Breast epithelium (tissue), 3 donors: Measurements from ENCODE around the gene MICAL2.

Experiments
- POLR2A ChIP-seq: fragments of 450-650 bp; IDR thresholded peaks from one replicate; pipeline ENCODE4 v1.6.1; 2016; ENCODE audit warnings: antibody characterized with exemption, mild to moderate bottlenecking, moderate library complexity
- POLR2AphosphoS5 ChIP-seq, 3 donors: sonication (generic); formaldehyde crosslinking; IDR thresholded peaks; one replicate each; pipeline ENCODE4 v1.6.1; 2017; ENCODE audit warnings: antibody characterized with exemption in 3 of 3
- TF ChIP-seq, protein P1 (sequence below), 3 donors: fragments of 450-650 bp; IDR thresholded peaks; one replicate each; pipeline ENCODE4 v1.5.1; 2016 to 2017; ENCODE audit warnings: antibody characterized with exemption in 3 of 3, mild to moderate bottlenecking in 3 of 3, moderate library complexity in 3 of 3

DNA sequence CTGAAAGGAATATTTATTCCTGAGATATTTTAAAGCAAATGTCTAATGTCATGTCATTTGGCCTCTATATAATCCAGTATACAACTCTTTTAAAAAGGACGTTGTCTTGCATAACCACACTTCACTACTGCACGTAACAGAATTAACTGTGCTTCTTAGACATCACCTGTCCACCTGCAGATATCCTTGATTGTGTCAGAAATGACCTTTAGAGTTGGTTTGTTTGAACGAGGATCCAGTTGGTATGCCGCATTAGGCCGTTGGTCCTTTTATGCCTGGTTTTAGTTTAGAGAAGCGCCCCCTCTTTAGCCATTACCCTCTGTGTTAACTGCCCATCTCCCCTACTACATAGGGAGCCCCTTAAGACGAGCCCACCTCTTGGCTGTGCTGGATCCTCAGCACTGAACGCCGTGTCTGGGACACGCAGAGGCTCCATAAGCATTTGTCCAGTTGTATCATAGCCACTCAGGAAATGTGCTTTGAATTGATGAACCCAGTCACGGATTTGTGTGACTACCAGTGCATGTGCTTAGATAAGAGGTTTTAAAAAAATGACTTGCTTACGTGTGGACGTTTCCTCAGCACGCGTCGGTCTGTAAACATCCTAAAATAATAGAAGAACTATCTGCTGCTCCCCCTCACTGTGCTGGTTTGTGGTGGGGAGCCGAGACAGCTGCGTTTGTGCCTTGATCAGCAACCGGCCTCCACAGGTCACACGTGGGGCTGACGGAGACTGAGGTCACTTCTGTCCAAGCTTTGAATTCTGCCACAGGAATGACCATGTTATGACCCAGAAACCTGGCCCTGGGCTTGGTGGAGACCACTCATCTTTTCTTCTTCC is 4.0 kb downstream of the MICAL2 start:
- no peak for TF ChIP-seq POLR2AphosphoS5 (IDR thresholded peaks at IDR 0.05)
- TF ChIP-seq, protein P1, sequence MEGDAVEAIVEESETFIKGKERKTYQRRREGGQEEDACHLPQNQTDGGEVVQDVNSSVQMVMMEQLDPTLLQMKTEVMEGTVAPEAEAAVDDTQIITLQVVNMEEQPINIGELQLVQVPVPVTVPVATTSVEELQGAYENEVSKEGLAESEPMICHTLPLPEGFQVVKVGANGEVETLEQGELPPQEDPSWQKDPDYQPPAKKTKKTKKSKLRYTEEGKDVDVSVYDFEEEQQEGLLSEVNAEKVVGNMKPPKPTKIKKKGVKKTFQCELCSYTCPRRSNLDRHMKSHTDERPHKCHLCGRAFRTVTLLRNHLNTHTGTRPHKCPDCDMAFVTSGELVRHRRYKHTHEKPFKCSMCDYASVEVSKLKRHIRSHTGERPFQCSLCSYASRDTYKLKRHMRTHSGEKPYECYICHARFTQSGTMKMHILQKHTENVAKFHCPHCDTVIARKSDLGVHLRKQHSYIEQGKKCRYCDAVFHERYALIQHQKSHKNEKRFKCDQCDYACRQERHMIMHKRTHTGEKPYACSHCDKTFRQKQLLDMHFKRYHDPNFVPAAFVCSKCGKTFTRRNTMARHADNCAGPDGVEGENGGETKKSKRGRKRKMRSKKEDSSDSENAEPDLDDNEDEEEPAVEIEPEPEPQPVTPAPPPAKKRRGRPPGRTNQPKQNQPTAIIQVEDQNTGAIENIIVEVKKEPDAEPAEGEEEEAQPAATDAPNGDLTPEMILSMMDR (IDR thresholded peaks at IDR 0.05), result no peak
- no peak for TF ChIP-seq POLR2A
